Measurements from ENCODE around the gene PPP1R3C.

The PPP1R3C gene

GRCh38 chr10:91634898-91635297, 2.0 kb upstream of the PPP1R3C start:
- no peak for DNase-seq
- TF ChIP-seq EZH2 (IDR thresholded peaks at IDR 0.05; ENCODE audit: borderline replicate concordance, low read depth, low read length, severe bottlenecking) = no peak
- TF ChIP-seq, protein P1, sequence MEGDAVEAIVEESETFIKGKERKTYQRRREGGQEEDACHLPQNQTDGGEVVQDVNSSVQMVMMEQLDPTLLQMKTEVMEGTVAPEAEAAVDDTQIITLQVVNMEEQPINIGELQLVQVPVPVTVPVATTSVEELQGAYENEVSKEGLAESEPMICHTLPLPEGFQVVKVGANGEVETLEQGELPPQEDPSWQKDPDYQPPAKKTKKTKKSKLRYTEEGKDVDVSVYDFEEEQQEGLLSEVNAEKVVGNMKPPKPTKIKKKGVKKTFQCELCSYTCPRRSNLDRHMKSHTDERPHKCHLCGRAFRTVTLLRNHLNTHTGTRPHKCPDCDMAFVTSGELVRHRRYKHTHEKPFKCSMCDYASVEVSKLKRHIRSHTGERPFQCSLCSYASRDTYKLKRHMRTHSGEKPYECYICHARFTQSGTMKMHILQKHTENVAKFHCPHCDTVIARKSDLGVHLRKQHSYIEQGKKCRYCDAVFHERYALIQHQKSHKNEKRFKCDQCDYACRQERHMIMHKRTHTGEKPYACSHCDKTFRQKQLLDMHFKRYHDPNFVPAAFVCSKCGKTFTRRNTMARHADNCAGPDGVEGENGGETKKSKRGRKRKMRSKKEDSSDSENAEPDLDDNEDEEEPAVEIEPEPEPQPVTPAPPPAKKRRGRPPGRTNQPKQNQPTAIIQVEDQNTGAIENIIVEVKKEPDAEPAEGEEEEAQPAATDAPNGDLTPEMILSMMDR (IDR thresholded peaks at IDR 0.05; ENCODE audit: borderline replicate concordance, extremely low read depth, low read length, poor library complexity, severe bottlenecking) = no peak
- Histone ChIP-seq H3K4me2 (ENCODE audit: insufficient read depth, low read length) (no peak overlapping the region), H4K20me1 (ENCODE audit: insufficient read depth, low read length) (no peaks in the 10 kb centered on the region), H3K27me3 (ENCODE audit: insufficient read depth, low read length, poor library complexity) (no peaks in the 10 kb centered on the region), H3K4me1 (ENCODE audit: insufficient read depth, low read length) (no peaks in the 10 kb centered on the region), H3K79me2 (ENCODE audit: insufficient read depth, low read length) (no peaks in the 10 kb centered on the region), H3K36me3 (ENCODE audit: insufficient read depth, low read length) (no peaks in the 10 kb centered on the region), H3K9me3 (ENCODE audit: insufficient read depth, low read length, severe bottlenecking) (no peaks in the 10 kb centered on the region), H3K9ac (ENCODE audit: low read depth, low read length) (no peak overlapping the region), H2AFZ (ENCODE audit: low read depth, low read length) (no peak overlapping the region), H3K4me3 (ENCODE audit: low read depth in 1 of 2, low read length in 2 of 2) (no peak overlapping the region), H3K27ac (ENCODE audit: low read length) (no peak overlapping the region)
- no peak for ATAC-seq (ENCODE audit: insufficient read depth, low read depth)

GRCh38 chr10:91634246-91634645, 1.4 kb upstream of the PPP1R3C start:
- TF ChIP-seq, protein P1 (IDR thresholded peaks at IDR 0.05; ENCODE audit: borderline replicate concordance, extremely low read depth, low read length, poor library complexity, severe bottlenecking) = no peak
- Histone ChIP-seq H3K27me3 (ENCODE audit: insufficient read depth, low read length, poor library complexity) (no peaks in the 10 kb centered on the region), H4K20me1 (ENCODE audit: insufficient read depth, low read length) (no peaks in the 10 kb centered on the region), H3K27ac (ENCODE audit: low read length) (no peak overlapping the region), H3K4me2 (ENCODE audit: insufficient read depth, low read length) (no peak overlapping the region), H3K4me3 (ENCODE audit: low read depth in 1 of 2, low read length in 2 of 2) (no peak overlapping the region), H3K9ac (ENCODE audit: low read depth, low read length) (no peak overlapping the region), H3K9me3 (ENCODE audit: insufficient read depth, low read length, severe bottlenecking) (no peaks in the 10 kb centered on the region), H3K4me1 (ENCODE audit: insufficient read depth, low read length) (no peaks in the 10 kb centered on the region), H2AFZ (ENCODE audit: low read depth, low read length) (no peak overlapping the region), H3K36me3 (ENCODE audit: insufficient read depth, low read length) (no peaks in the 10 kb centered on the region), H3K79me2 (ENCODE audit: insufficient read depth, low read length) (no peaks in the 10 kb centered on the region)
- ATAC-seq (ENCODE audit: insufficient read depth, low read depth) (no peak), DNase-seq (no peak)

DNA sequence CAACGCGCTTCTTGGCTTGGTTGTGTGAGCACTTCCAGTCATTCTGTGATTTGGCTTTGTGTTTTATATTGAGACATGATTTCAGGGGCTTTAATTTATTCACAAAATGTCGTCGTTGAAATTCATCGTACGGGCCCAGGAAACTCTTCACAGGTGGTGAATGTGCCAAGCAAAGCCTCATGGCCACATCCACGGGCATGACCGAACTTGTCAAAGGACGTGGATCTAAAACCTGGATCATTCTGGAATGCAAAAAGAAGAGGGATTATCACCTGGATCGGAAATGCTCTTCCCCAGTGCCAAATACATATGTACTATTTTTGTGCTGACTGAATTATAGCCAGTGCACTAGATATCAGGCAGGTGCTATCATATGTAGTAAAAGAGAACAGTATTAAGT, 2.2 kb downstream of the PPP1R3C start:
- H3K9ac ChIP-seq (ENCODE audit: low read depth, low read length) = no peak overlapping the region
- H3K27ac ChIP-seq (ENCODE audit: low read length) = no peak overlapping the region
- no peaks in the 10 kb centered on the region for H3K9me3 ChIP-seq (ENCODE audit: insufficient read depth, low read length, severe bottlenecking)
- no peak overlapping the region for H3K4me2 ChIP-seq (ENCODE audit: insufficient read depth, low read length)
- DNase-seq (no peak), ATAC-seq (ENCODE audit: insufficient read depth, low read depth) (no peak)
- H3K36me3 ChIP-seq (ENCODE audit: insufficient read depth, low read length) = no peaks in the 10 kb centered on the region
- TF ChIP-seq, protein P1 (IDR thresholded peaks at IDR 0.05; ENCODE audit: borderline replicate concordance, extremely low read depth, low read length, poor library complexity, severe bottlenecking) = no peak
- no peak for TF ChIP-seq EZH2 (IDR thresholded peaks at IDR 0.05; ENCODE audit: borderline replicate concordance, low read depth, low read length, severe bottlenecking)
- no peak overlapping the region for H3K4me3 ChIP-seq (ENCODE audit: low read depth in 1 of 2, low read length in 2 of 2)
- H4K20me1 ChIP-seq (ENCODE audit: insufficient read depth, low read length) = no peaks in the 10 kb centered on the region
- H2AFZ ChIP-seq (ENCODE audit: low read depth, low read length) = no peak overlapping the region
- H3K79me2 ChIP-seq (ENCODE audit: insufficient read depth, low read length) = no peaks in the 10 kb centered on the region
- no peaks in the 10 kb centered on the region for H3K4me1 ChIP-seq (ENCODE audit: insufficient read depth, low read length)
- no peaks in the 10 kb centered on the region for H3K27me3 ChIP-seq (ENCODE audit: insufficient read depth, low read length, poor library complexity)
